DOHH2 (cell line): ENCODE results near the gene GAB1.

ENCODE experiments used
- CTCF ChIP-seq: fragments of 200-600 bp; sonication (generic); IDR thresholded peaks from one replicate; pipeline ENCODE4 v1.5.1; 2014; ENCODE audit warnings: antibody characterized with exemption, mild to moderate bottlenecking, low read depth, low read length; ENCODE audit not compliant: poor library complexity, severe bottlenecking
- EZH2phosphoT487 ChIP-seq: fragments of 200-600 bp; sonication (generic); IDR thresholded peaks from 2 replicates; pipeline ENCODE4 v1.6.1; 2017; ENCODE audit warnings: borderline replicate concordance, mild to moderate bottlenecking, antibody characterized with exemption, low read length, moderate library complexity, mixed read lengths

DNA sequence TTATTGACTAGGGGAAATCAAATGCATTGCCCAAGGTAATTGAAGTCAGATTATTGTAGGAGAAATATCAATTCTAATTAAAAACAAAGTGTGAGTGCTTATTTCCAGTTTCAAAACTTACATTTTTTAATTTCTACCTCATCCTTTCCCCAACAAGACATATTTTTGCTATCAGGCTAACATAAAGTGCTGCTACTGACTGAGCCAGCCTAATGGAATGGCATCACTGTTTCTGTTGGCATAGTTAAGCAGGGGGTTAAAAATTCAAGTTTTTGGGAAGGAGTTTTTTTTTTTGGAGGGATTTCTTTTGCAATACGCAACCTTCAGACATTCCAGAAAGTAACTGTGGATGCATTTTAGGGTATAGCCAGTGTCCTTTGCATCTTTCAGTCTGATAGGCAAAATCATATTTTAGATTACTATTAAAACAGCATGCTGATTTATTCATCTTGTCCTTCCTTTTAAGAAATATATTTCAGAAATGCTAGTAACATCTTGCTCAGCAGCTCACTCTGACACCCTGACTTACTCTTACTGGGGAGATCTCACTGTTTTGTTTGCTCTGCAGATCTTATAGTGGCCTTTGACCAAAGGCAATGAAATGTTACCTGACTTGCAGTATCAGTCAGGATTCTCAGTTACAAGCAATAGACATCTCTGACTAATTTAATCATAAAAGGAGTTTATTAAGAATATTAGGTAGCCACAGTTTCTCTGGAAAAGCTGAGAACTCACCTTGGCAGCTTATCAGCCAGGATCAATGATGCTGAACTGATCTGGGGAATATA is 24.4 kb downstream of the GAB1 start:
- TF ChIP-seq CTCF, result no peak
- no peak for TF ChIP-seq EZH2phosphoT487
